Stimulated activated CD4-positive, alpha-beta T cell treated with anti-CD3 and anti-CD28 coated beads, Interleukin-4, amount 100 ng/mL, for 24 hours (primary cell): ENCODE measurements around the gene CDADC1.
A peak's percentile ranks its signal among the peaks of the same experiment; 100 is the strongest.
"Not testable (repeated sequence)": the region's sequence is repeated elsewhere in the genome, so short reads cannot be mapped to it uniquely, and the experiment has no call there.

Source experiments
- DNase-seq: peaks from one replicate; pipeline ENCODE4 v3.0.0-alpha.2; 2020

Gene CDADC1

DNA sequence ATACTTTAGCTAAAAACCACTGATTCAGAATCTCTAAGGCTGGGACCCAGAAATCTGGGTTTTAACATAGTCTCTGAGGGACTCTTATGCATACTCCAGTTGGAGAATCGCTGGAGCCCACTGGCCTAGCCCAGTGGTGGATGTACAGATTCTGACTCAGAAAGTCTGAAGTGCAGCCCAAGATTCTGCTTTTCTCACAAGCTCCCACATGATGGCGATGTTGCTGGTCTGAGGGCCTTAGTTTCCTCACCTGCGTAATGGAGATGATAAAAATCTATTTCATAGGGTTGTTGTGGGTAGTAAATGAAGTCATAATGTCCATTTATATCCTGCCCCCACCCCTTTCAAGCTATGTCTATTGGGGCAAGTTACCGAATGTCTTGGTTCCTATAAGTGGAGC, 7.7 kb upstream of the CDADC1 start:
- DNase-seq = peak; percentile 46

DNA sequence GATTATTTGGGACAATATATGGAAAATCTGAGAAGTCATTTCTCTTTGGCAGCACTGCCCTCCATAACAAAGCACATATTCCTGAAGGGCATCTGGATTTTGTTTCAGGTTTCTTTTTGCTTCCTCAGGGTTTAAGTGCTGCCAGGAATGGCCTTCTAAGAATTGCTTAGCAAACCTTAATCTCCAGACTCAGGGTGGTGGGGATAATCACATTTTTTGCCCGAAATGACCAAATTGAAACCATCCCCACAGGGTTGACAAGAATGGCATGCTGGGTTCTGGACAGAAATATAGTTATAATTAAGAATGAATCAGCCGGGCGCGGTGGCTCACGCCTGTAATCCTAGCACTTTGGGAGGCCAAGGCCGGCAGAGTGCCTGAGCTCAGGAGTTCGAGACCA, 6.4 kb upstream of the CDADC1 start:
- no peak for DNase-seq

DNA sequence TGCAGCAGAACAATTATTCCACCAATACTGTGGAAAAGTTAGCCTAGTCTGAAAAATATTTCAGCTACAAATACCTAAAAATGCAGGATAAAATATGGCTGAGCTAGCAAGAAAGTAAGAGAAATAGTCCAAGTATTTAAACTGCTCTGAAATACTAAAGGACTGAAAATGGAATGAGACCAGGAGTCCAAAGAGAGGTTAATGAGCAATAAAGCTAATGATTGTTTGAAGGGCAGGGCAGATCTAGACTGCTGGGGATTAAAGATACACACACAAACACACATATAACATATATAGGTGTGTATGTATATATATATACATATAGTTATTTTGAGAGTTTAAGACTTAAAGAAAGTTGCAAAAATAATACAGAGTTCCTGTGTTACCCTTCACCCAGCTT, 2.6 kb upstream of the CDADC1 start:
- no peak for DNase-seq

DNA sequence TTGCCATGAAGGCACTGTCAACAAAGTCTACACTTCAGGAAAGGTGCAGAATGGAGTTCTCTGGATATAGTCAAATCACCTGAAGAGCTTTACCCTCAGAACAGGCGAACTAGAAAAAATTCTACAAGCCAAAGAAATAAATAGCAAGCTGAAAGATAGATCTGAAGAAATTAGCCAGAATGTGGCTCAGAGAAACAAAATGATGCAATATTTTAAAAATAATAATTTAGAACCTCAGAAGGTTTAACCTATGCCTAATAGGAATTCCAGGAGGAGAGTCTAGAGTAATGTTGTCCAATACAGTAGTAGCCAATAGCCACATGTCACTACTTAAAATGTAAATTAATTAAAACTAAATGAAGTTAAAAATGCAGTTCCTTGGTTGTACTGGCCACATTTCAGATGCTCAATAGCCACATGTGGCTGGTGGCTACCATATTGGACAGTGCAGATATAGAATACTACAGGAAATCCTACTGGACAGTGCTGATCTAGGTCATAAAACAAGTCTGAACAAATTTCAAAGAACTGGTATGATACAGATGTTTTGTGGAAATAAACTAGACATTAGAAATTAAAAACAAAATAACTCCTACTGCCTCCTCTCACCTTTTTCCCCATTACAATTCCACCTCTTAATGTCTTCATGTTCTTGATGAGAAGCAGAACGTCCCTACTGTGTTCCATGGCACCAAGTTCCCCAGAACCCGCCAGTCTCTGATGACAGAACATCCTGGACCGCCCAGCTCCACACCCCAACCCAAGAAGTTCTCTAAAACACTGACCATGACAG, 679 bp upstream of the CDADC1 start:
- DNase-seq = no peak

DNA sequence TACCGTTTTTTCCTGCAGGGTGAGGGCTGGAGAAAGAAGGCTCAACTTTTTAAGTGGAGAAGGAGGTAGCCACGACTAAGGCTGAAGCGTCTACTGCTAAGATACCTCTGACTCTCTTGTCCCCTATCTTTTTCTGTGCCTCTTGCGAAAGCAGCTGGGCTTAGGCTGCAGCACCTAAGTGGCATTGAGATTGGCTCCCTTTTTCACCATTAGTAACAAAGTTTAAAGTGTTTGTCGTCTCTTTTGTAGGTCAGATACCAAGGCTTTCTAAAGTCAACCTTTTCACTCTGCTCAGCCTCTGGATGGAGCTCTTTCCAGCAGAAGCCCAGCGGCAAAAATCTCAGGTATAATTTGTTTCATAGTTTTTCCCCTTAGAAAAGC, 887 bp downstream of the CDADC1 start:
- DNase-seq = no peak

DNA sequence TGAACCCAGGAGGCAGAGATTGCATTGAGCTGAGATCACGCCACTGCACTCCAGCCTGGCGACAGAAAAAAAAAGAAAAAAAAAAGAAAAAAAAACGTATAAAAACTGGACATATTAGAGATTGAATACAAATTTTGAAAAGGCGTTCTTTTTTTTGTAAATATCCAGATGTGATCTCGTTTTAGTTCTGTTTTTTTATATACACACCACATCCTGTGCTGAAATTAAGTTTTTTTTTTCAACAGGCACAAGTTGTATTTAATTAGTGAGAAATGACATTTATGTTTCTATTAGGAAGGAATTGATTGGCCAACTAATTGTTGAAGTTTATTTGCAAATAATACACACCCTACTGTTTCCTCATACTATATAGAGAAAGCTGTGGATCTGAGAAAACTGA, 3.6 kb downstream of the CDADC1 start:
- DNase-seq = no peak

DNA sequence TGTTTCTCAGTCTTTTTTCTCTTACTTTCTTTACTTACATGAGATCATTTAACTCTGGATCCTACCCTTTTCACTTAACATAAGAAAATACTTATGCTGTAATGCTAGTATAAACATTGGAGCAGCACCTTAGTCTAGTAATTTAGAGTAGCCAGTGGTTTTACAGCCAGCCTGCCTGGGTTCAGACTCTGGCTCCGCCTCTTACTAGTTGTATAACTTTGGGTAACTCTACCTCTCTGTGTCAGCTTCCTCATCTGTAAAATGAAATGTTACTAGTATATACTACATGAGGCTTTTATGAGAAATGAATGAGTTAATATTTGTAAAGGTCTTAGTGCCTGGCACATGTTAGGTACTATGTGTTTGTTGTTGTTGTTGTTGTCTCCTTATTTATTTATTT, 5.6 kb downstream of the CDADC1 start:
- DNase-seq = no peak

DNA sequence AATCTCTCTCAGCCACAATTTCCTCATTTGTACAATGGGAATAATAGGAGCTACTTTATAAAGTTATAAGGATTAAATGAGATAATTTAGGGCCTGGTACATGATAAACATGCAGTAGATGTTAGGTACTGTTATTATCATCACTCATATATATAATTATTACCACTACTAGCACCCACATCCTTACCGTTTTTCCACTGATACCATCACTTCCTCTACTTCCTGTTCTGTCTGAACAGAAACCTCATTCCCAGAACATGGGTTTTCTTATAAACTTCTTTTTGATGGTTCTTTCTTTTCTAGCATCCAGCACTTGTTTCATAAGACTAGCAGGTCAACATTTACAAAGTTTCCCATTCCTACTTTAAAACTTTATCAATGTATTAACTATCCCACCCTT, 6.3 kb downstream of the CDADC1 start:
- DNase-seq = no peak

DNA sequence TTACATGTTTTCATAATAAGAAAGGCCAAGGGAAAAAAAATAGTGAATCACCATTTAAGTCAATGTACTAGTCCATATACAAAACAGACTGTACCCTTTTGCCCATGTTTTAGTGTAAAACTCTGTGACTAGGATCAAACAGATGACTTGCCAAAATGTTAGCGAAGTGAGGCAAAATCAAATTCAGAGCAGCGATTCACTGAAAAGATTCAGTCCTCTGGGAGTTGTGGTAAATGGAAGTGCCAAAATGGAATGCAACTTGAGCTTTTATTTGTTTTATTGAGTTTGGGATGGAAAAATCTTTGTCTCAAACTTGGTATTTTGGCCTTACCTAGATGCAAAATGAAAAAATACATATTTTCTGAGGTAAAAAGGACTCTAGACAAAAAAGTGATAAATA, 9.1 kb downstream of the CDADC1 start:
- DNase-seq = no peak

DNA sequence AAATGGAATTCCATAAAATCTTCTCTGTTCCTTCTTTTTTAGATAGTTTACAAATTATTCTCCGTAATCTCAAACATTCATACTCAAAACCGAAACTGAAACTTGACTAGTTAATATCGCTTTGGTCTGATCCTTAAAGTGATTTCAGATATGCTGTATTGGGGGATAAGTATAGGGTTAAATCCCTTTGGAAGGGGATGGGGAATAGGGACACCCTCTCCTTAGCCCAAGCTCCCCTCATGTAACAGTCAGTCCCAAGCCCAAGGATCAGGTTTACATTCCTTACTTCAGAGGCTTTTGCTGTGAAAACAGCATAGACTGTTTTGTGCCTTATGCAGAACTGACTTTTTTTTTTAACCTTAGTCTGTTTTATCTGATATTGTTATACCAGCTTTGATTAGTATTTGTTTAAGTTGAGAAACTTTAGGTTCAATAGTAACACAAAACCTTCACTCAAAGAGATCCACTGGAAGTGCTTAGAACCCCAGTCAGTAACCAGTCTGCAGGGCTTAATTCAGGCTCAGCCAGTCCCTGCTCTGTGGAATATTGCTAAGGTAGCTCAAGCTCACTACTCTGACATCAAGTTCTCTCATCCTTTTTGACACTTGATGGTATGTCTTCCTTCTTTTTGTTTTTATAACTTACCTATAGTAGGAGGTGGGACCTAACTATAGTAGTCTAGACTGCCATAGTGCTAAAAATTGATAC, 10.5 kb downstream of the CDADC1 start:
- no peak for DNase-seq

DNA sequence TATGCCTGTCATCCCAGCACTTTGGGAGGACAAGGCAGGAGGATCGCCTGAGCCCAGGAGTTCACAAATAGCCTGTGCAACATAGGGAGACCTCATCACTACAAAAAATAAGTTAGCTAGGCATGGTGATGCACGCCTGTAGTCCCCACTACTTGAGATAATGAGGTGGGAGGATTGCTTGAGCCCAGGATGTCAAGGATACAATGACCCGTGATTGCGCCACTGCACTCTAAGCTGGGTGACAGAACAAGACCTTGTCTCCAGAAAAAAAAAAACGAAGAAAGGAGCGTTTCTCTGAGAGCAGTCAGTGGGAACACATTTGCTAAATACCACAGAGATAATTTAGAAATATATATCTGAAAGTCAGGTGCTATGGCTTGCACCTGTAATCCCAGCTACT, 11.9 kb downstream of the CDADC1 start:
- no peak for DNase-seq

DNA sequence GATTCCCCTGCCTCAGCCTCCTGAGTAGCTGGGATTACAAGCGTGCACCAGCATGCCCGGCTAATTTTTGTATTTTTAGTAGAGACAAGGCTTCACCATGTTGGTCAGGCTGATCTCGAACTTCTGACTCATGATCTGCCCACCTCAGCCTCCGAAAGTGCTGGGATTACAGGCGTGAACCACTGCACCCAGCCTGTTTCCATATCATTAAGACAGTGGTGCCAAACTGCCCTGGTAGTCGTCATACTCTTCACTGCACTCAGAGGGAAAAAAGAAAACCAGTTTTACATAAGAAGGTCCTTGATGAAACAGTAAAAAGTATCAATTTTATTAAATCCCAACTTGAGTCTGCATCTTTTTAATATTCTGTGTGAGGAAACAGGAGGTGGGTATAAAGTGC, 14.9 kb downstream of the CDADC1 start:
- DNase-seq = no peak

DNA sequence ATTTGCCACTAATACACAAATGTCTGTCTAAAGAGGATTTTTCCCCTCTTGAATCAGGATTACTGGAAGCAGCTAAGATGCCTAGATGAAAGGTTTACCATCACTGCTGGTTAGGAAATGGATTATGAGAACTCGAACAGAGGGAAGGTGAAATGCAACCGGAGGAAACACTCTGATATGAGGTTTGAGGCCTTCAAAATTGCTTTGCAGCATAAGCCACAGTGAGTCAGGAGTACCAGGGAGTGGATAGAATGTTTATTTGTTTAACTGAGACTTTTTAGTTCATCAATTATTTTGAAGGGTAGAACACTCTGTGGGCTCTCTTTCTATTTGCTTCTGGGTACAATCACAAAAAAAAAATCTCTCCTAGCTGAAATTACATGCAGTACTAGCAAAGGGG, 18.1 kb downstream of the CDADC1 start:
- no peak for DNase-seq

DNA sequence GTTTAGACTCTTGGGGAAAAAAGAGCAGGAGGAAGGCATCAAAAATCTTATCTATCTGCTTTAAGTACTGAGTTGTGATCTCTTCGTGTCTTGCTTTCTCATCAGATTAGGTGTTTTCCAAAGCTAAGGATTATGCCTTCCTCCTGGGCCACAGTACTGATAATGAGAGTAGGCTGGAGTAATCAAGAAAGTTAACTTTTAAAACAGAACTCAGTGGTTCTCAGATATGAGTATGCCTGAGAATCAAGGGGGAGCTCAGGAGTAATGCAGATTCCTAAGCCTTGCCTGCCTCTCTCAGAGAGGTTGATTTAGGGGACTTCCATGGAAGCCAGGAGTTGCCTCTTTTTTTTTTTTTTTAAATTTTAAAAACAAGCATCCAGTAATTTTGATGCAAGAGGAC, 23.5 kb downstream of the CDADC1 start:
- no peak for DNase-seq

DNA sequence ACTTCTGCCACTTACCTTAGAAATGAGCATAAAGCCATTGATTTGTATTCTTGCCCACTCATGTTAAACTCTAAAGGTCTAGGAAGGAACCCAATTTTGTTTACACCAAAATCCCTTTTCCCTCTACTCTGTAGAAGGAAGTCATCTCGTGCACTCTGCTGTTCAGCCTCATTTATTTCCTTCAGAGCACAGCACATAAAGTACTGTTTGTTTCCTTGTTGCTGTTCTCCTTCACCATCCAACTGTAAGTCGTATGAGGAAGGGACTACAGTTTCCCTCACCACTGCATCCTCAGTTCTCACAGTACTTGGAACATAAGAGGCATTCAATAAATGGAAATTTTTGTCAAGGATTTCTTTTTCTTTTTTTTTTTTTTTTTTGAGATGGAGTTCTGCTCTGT, 24.6 kb downstream of the CDADC1 start:
- DNase-seq = no peak

DNA sequence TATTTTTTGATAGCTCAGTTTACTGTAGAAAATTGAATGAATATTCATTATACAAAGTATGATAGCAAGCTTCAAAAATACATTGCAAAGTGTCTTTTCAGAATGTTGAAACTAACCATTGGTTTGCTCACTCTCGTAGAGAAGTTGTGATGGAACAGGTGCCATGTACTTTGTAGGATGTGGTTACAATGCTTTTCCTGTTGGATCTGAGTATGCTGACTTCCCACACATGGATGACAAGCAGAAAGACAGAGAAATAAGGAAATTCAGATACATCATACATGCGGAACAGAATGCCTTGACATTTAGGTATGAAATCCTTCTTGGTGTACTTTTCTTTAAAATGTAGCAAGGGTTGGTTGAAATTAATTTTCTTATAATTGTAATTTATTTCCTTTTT, 30.5 kb downstream of the CDADC1 start:
- DNase-seq = no peak

DNA sequence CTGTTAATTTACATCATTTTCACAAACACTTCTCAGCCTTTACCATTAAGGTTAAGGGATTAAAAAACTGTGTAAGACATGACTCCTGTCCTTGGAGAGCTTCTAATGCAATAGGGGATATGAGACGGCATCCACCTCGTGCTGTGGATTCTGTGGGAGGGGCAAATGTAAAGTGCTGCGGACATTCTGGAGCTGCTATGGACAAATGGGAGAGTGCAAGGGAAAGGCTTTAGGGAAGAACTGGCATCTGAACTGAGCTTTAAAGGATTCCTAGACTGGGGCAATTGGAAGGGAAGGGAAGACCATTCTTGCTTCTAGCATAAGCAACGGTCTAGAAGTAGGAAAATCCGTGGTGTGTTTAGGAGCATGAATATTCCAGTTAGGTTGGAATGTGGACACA, 31.4 kb downstream of the CDADC1 start:
- no peak for DNase-seq

DNA sequence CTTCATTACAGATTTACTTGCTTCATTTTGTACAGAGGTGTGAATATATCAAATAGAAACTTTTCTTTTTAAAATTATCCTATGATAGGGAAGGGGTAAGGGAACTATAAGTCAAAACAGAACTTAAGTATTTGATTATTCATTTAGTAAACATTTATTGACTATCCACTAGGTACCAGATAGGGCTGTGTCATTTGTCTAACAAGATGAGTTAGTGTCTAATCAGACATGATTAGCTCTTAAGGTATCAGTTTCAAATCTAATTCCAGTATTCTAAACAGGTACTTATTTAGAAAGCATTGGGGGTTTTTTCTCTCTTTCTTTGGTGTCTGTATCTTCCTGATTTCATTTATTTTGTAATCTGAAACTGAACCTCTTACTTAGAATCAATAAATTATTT, 32.2 kb downstream of the CDADC1 start:
- no peak for DNase-seq

DNA sequence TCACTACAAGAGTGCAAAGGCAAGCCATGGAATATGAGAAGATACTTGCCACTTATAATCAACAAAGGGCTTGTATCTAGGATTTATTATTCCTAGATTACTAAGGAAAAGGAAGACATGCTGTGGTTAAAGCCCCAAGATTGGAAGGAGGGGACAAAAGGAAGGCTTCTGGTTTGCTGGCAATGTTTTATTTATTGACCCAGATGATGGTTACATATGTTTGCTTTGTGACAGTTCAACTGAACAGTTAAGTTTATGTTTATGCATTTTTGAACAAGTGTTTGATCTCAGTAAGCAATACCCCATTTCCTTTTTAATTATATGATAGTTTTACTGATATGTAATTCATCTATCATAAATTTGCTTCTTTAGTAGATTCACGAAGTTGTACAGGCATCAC, 40.3 kb downstream of the CDADC1 start:
- no peak for DNase-seq

DNA sequence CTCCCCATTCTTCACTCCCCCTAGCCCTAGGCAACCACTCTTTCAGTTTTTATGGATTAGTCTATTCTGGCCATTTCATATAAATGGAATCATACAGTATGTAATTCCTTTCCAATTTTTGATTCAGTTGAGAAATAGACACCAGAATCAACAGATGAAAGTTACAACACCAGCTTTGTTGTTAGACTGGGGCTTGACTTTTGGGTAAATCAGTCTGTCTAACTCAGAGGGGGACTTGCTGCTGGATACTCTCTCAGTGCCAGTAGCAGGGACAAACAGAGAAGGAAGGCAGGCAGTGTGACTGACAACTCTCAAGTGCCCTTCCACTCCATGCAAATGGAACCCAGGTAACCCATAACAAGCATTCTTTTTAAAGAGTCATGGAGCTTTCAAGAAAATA, 40.7 kb downstream of the CDADC1 start:
- no peak for DNase-seq

DNA sequence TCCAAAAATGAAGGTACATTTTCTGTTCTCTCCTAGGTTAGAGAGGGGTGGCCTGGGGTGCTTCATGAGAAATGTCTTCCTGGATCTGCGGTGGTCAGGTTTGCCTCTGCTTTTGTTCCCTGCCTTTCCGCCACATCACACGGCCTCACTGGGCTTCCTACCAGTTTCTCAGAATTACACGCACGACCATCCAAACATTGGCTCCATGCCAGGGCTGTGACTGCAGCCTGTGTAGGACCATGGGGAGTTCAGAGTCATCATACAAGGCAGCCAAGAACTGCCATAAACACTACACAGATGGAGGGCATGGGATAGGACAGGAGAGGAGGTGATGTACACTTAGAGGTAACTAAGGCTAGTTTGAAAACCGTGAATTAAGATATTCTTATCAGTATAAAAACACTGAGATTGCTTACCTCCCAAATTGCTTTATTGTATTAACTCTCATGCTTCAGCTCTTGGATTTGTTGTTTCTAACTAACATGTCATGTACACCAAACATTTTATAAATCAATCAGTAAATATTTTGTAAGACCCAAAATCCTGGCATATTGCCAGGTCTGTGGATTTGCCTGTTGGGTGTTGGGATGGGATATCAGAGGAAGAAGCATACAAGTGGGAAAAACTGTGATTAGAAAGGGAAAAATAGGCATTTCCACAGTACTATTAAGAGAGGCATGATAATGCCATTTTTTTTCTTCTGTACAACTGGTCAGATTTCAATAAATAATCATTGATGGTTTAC, 45.2 kb downstream of the CDADC1 start:
- DNase-seq = peak; percentile 16

DNA sequence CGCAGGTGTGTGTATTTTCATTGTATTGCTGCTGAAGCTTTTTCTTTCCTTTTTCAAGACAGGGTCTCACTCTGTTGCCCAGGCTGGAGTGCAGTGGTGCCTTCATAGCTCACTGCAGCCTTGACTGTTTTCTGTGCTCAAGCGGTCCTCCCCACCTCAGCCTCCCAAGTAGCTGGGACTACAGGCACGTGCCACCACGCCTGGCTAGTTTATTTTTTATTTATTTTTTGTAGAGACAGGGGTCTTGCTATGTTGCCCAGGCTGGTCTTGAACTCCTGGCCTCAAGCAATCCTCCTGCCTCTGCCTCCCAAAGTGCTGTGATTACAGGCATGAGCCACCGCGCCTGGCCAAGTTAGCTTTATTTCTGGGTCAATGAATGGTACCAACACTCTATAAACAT, 47.0 kb downstream of the CDADC1 start:
- DNase-seq = not testable (repeated sequence)

DNA sequence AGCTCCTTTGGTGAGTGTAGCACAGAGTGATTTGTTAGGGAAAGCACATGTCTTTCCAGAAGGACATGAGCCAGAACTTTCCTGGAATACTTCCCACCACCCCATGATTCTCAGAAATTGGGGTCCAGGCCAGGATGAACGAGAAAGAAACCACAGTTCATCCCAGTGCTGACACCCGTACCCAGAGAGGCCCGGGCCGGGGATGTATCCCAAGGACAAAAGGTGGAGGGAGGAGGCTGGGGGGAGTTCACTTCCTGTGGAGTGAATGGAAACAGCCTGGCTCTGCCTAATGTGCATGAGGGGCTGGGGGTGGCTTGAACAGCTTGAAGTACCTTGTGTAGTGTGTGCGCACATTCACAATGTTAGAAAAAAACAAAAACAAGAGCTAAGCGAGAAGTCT, 47.5 kb downstream of the CDADC1 start:
- DNase-seq = no peak

DNA sequence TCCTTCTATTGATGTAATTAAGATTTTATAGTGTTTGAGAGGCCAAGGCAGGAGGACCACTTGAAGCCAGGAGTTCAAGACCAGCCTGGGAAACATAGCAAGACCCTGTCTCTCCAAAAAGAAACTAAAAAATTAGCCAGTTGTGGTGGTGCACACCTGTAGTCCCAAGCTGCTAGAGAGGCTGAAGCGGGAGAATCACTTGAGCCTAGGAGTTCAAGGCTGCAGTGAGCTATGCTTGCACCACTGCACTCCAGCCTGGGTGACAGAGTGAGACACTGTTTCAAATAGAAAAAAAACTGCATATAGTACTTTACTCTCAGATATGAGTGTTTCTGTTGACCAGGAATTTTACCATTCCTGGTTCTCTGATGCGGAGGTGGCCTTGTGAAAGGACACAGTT, 48.9 kb downstream of the CDADC1 start:
- no peak for DNase-seq
